ENCODE results near the gene RALY. TPM values are rescaled to one million over a fixed set of nuclear protein-coding genes. Genes with fewer than 3 reads are reported as not detected.

Gene RALY
- total RNA-seq, 2 donors from 2014 or later: 104 to 166 TPM

- H3K4me1 ChIP-seq (ENCODE audit: control insufficient read depth in 1 of 2, low read depth in 2 of 2): no peaks in the 10 kb centered on the region
- DNase-seq (ENCODE audit: low spot score): no peak
- no peak for ATAC-seq (ENCODE audit: insufficient number of reproducible peaks, low FRiP score, low read depth)
- H3K27me3 ChIP-seq (replicated peaks; ENCODE audit: insufficient read depth): no peaks in the 10 kb centered on the region
- no peaks in the 10 kb centered on the region for H3K9me3 ChIP-seq
- H3K36me3 ChIP-seq: no peaks in the 10 kb centered on the region
- H3K4me3 ChIP-seq: no peak overlapping the region
- TF ChIP-seq, protein P1, sequence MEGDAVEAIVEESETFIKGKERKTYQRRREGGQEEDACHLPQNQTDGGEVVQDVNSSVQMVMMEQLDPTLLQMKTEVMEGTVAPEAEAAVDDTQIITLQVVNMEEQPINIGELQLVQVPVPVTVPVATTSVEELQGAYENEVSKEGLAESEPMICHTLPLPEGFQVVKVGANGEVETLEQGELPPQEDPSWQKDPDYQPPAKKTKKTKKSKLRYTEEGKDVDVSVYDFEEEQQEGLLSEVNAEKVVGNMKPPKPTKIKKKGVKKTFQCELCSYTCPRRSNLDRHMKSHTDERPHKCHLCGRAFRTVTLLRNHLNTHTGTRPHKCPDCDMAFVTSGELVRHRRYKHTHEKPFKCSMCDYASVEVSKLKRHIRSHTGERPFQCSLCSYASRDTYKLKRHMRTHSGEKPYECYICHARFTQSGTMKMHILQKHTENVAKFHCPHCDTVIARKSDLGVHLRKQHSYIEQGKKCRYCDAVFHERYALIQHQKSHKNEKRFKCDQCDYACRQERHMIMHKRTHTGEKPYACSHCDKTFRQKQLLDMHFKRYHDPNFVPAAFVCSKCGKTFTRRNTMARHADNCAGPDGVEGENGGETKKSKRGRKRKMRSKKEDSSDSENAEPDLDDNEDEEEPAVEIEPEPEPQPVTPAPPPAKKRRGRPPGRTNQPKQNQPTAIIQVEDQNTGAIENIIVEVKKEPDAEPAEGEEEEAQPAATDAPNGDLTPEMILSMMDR (IDR thresholded peaks at IDR 0.05): no peak
- no peak overlapping the region for H3K27ac ChIP-seq
These were observed 8.4 kb upstream of the RALY start for GRCh38 chr20:33985280-33985679.

DNA sequence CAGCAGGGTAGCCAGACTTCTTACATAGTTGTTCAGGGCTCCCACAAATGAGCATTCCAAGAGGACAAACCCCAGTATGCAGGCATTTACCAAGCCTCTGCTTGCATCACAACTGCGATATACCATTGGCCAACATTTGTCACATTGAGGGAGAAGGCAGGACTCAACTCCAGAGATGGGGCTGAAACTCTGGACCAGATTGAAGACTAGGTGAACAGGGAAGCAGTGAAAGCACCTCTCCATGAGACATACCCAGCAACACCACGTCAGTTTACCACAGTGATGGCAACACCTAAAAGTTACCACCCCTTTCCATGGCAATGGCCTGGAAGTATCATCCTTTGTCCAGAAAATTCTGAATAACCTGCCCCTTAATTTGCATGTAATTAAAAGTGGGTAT, 7.9 kb upstream of the RALY start:
- H3K27ac ChIP-seq: no peak overlapping the region
- no peaks in the 10 kb centered on the region for H3K27me3 ChIP-seq (replicated peaks; ENCODE audit: insufficient read depth)
- no peak for ATAC-seq (ENCODE audit: insufficient number of reproducible peaks, low FRiP score, low read depth)
- TF ChIP-seq, protein P1 (IDR thresholded peaks at IDR 0.05): no peak
- H3K9me3 ChIP-seq: no peaks in the 10 kb centered on the region
- no peaks in the 10 kb centered on the region for H3K36me3 ChIP-seq
- DNase-seq (ENCODE audit: low spot score): no peak
- no peak overlapping the region for H3K4me3 ChIP-seq
- H3K4me1 ChIP-seq (ENCODE audit: control insufficient read depth in 1 of 2, low read depth in 2 of 2): no peaks in the 10 kb centered on the region

- Histone ChIP-seq H3K27me3 (replicated peaks; ENCODE audit: insufficient read depth) (no peaks in the 10 kb centered on the region), H3K4me1 (ENCODE audit: control insufficient read depth in 1 of 2, low read depth in 2 of 2) (peaks cover 0 to 6% of the 10 kb centered on the region in 2 donors), H3K36me3 (no peaks in the 10 kb centered on the region), H3K27ac (no peak overlapping the region), H3K9me3 (no peaks in the 10 kb centered on the region), H3K4me3 (no peak overlapping the region)
- DNase-seq (ENCODE audit: low spot score) (no peak), ATAC-seq (ENCODE audit: insufficient number of reproducible peaks, low FRiP score, low read depth) (no peak)
- TF ChIP-seq, protein P1 (IDR thresholded peaks at IDR 0.05): no peak
These were observed 7.0 kb upstream of the RALY start for GRCh38 chr20:33986560-33987216.

GRCh38 chr20:33990075-33990474, 3.6 kb upstream of the RALY start:
- H3K9me3 ChIP-seq: no peaks in the 10 kb centered on the region
- H3K27ac ChIP-seq: no peak overlapping the region
- H3K4me3 ChIP-seq: no peak overlapping the region
- no peaks in the 10 kb centered on the region for H3K27me3 ChIP-seq (replicated peaks; ENCODE audit: insufficient read depth)
- TF ChIP-seq, protein P1 (IDR thresholded peaks at IDR 0.05): no peak
- no peaks in the 10 kb centered on the region for H3K36me3 ChIP-seq
- no peak for DNase-seq (ENCODE audit: low spot score)
- peaks cover 4 to 17% of the 10 kb centered on the region in 2 donors for H3K4me1 ChIP-seq (ENCODE audit: control insufficient read depth in 1 of 2, low read depth in 2 of 2)
- ATAC-seq (ENCODE audit: insufficient number of reproducible peaks, low FRiP score, low read depth): no peak

DNA sequence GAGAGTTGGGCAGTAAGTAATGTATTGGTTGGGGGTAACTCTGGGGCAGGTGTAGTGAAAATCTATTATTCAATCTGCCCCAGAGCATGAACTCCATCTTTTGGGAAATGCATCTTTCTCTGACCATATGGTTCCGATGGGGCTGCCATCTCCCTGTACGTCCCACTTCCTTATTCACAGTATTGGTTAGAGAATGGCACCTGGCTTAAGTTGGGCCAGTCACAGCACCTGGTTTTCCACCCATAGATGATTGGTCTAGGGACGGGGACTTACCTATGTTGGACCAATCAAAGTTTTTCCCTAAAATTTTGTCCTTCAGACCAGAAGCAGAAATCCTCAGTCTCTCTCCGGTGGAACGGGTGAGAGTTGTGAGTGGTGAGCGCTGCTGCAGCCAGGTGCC, 2.2 kb upstream of the RALY start:
- Histone ChIP-seq H3K27ac (no peak overlapping the region), H3K27me3 (replicated peaks; ENCODE audit: insufficient read depth) (no peaks in the 10 kb centered on the region), H3K9me3 (no peaks in the 10 kb centered on the region), H3K36me3 (no peaks in the 10 kb centered on the region), H3K4me1 (ENCODE audit: control insufficient read depth in 1 of 2, low read depth in 2 of 2) (peaks cover 17 to 31% of the 10 kb centered on the region in 2 donors), H3K4me3 (no peak overlapping the region)
- TF ChIP-seq, protein P1 (IDR thresholded peaks at IDR 0.05): no peak
- DNase-seq (ENCODE audit: low spot score) (no peak), ATAC-seq (ENCODE audit: insufficient number of reproducible peaks, low FRiP score, low read depth) (no peak)
